K562 (cell line): Measurements from ENCODE around the gene NRP2. TPM values are rescaled to one million over a fixed set of nuclear protein-coding genes. Genes with fewer than 3 reads are reported as not detected.

ENCODE experiments used
- FOXA3 ChIP-seq, 2 experiments: fragments of 450-650 bp in 1 of 2; sonication (generic) in 1 of 2; formaldehyde crosslinking; IDR thresholded peaks in 1 of 2; conservative IDR thresholded peaks in 1 of 2; 2 replicates each; pipeline versions ENCODE4 v1.4.0 to v1.8.0; 2020 to 2022; ENCODE audit warnings: mild to moderate bottlenecking in 2 of 2, missing genetic modification reagents in 1 of 2
- FOXP4 ChIP-seq: sonication (generic); formaldehyde crosslinking; IDR thresholded peaks from 2 replicates; pipeline ENCODE4 v1.8.0; 2022; ENCODE audit warnings: mild to moderate bottlenecking, missing genetic modification reagents, borderline replicate concordance
- GABPB1 ChIP-seq: sonication (generic); formaldehyde crosslinking; IDR thresholded peaks from 2 replicates; pipeline ENCODE4 v1.8.0; 2022; ENCODE audit warnings: mild to moderate bottlenecking, missing genetic modification reagents
- HEY1 ChIP-seq: fragments of 250-450 bp; sonication (Bioruptor Pico); IDR thresholded peaks from 2 replicates; pipeline ENCODE4 v1.5.0; 2020; ENCODE audit warnings: mild to moderate bottlenecking, moderate library complexity, borderline replicate concordance
- NCOA4 ChIP-seq: fragments of 450-650 bp; IDR thresholded peaks from 2 replicates; pipeline ENCODE4 v1.6.1; 2018; ENCODE audit warnings: mild to moderate bottlenecking; ENCODE audit not compliant: partially characterized antibody
- NFE2L1 ChIP-seq: fragments of 450-650 bp; IDR thresholded peaks from 2 replicates; pipeline ENCODE4 v1.6.1; 2016; ENCODE audit warnings: missing genetic modification characterization, low read depth, mild to moderate bottlenecking, missing compliant biosample characterization, moderate library complexity, borderline replicate concordance
- RHOXF2B ChIP-seq: fragments of 250-450 bp; sonication (Bioruptor Pico); conservative IDR thresholded peaks from 2 replicates; pipeline ENCODE4 v1.5.1; 2021
- SUPT5H ChIP-seq: fragments of 450-650 bp; IDR thresholded peaks from 2 replicates; pipeline ENCODE4 v1.6.1; 2016
- ZFP30 ChIP-seq: fragments of 250-450 bp; sonication (Bioruptor Pico); IDR thresholded peaks from 2 replicates; pipeline ENCODE4 v1.8.0; 2022; ENCODE audit warnings: moderate library complexity, mild to moderate bottlenecking, inconsistent platforms, borderline replicate concordance
- ZNF277 ChIP-seq: fragments of 250-450 bp; sonication (Bioruptor Pico); IDR thresholded peaks from 2 replicates; pipeline ENCODE4 v1.8.0; 2022; ENCODE audit warnings: inconsistent platforms, mild to moderate bottlenecking, moderate library complexity, borderline replicate concordance
- polyA plus RNA-seq, 8 experiments: library from polyadenylated mRNA; depleted of rRNA in 4 of 8; stranded (reverse) in 5 of 8; unstranded in 3 of 8; fragments of >200 nt; fragmentation: Nextera tagmentation in 2 of 8; fragmentation: Illumina TruSeq in 1 of 8; extraction: Ambion mirVana in 2 of 8; extraction: Trizol in 1 of 8; gene quantifications; 2 replicates each; pipeline versions ENCODE4 v1.2.1 to v1.2.3, GENCODE V29; 2011 to 2014; ENCODE audit warnings: inconsistent platforms in 1 of 8, missing spikeins in 1 of 8
- total RNA-seq, 7 experiments: library from RNA; depleted of rRNA in 6 of 7; stranded (reverse); fragments of >200 nt in 6 of 7; fragmentation: Illumina TruSeq in 2 of 7; extraction: Trizol in 2 of 7; gene quantifications; 2 replicates each; pipeline versions ENCODE4 v1.2.1 to v1.2.3, GENCODE V29; 2011 to 2021; ENCODE audit warnings: low replicate concordance in 1 of 7

The NRP2 gene
- total and polyA plus RNA-seq, 9 of the 15 experiments (the other 6 are each of a cell fraction or from before 2014, with no cell fraction given), result 0.05 to 0.31 (median 0.15) TPM; not detected in 5

GRCh38 chr2:205686783-205687640 lies 4.7 kb downstream of the NRP2 start (continued):
- no peak for TF ChIP-seq GABPB1 (CRISPR knock-in tag)
- TF ChIP-seq FOXP4 (CRISPR knock-in tag), result no peak
- TF ChIP-seq ZFP30, result no peak
- no peak for TF ChIP-seq ZNF277 (CRISPR knock-in tag)
- no peak for TF ChIP-seq NCOA4
- TF ChIP-seq NFE2L1 (tag), result no peak
- no peak for TF ChIP-seq SUPT5H
- TF ChIP-seq FOXA3 (CRISPR knock-in tag; conservative IDR thresholded peaks at IDR 0.05 in 1 of 2, IDR thresholded peaks at IDR 0.05 in 1 of 2), result no peak
- TF ChIP-seq HEY1, result no peak
- no peak for TF ChIP-seq RHOXF2B (CRISPR knock-in tag)
